GM12878 (cell line): ENCODE data around the gene GAS6. TPM values are rescaled to one million over a fixed set of nuclear protein-coding genes. Genes with fewer than 3 reads are reported as not detected.

ENCODE experiments used
- ATAC-seq: fragments of 200-7000 bp; cut with Tn5 transposase; 3 replicates; pipeline ENCODE4 v1.9.1; 2020; ENCODE audit warnings: mild to moderate bottlenecking, moderate library complexity
- BruUV-seq: library from RNA; stranded (reverse); fragments of 400-500 nt; replicated peaks from 2 replicates; lab custom pipeline; 2021; lab: Mats Ljungman, UMichigan
- CTCF ChIA-PET: fragments of 300-600 bp; sonication (Branson Sonifier 250); formaldehyde crosslinking; extraction: SDS; loops from one replicate; lab custom pipeline; 2021; ENCODE audit warnings: inconsistent platforms; lab: Yijun Ruan, JAX
- POLR2A ChIA-PET: fragments of 350-600 bp; formaldehyde crosslinking; extraction: SDS; loops from one replicate; lab custom pipeline; 2021; ENCODE audit warnings: inconsistent platforms; lab: Charles Lee
- RAD21 ChIA-PET: fragments of 300-600 bp; sonication (Branson Sonifier 250); formaldehyde crosslinking; loops from one replicate; lab custom pipeline; 2023; ENCODE audit warnings: antibody characterized with exemption; ENCODE audit not compliant: unreplicated experiment; lab: Charles Lee
- SMC1A ChIA-PET: fragments of 300-600 bp; sonication (Branson Sonifier 250); formaldehyde crosslinking; loops from one replicate; lab custom pipeline; 2023; ENCODE audit not compliant: unreplicated experiment, uncharacterized antibody; lab: Charles Lee
- DNase-seq: peaks from one replicate; pipeline ENCODE4 v3.0.0-alpha.2; 2011; ENCODE audit warnings: low read depth, low spot score
- FAIRE-seq: peaks from 3 replicates; lab custom pipeline; 2011; peaks lifted over from hg19 to GRCh38; lab: Jason Lieb, UNC
- H2AFZ ChIP-seq: 2 replicates; pipeline ENCODE4 v1.6.0; 2011; ENCODE audit warnings: low read depth, low read length, control low read depth; ENCODE audit not compliant: control insufficient read depth
- H3K27ac ChIP-seq: 2 replicates; pipeline ENCODE4 v1.5.1; 2011; ENCODE audit warnings: control low read depth; ENCODE audit not compliant: control insufficient read depth, insufficient read depth
- H3K27me3 ChIP-seq, 2 experiments: replicated peaks in 1 of 2; 2 replicates each; pipeline versions ENCODE4 v1.6.0 to v1.6.1; 2011; ENCODE audit warnings: low read length in 1 of 2; ENCODE audit not compliant: control insufficient read depth in 2 of 2, insufficient read depth in 2 of 2
- H3K36me3 ChIP-seq, 2 experiments: 2 replicates each; pipeline ENCODE4 v1.5.1; 2011; ENCODE audit warnings: low read length in 1 of 2; ENCODE audit not compliant: control insufficient read depth in 2 of 2, insufficient read depth in 2 of 2
- H3K4me1 ChIP-seq: 2 replicates; pipeline ENCODE4 v1.6.1; 2011; ENCODE audit warnings: mild to moderate bottlenecking, low read length, moderate library complexity, mixed read lengths; ENCODE audit not compliant: control insufficient read depth, insufficient read depth
- H3K4me2 ChIP-seq: 2 replicates; pipeline ENCODE4 v1.6.0; 2011; ENCODE audit warnings: control low read depth; ENCODE audit not compliant: control insufficient read depth, insufficient read depth
- H3K4me3 ChIP-seq: fragments of 200-600 bp; sonication (generic); 2 replicates; pipeline ENCODE4 v1.5.1; 2016
- H3K79me2 ChIP-seq: 2 replicates; pipeline ENCODE4 v1.6.0; 2011; ENCODE audit warnings: low read length; ENCODE audit not compliant: control insufficient read depth, insufficient read depth
- H3K9ac ChIP-seq: 2 replicates; pipeline ENCODE4 v1.8.0; 2011; ENCODE audit warnings: low read length, control low read depth, mixed read lengths; ENCODE audit not compliant: control insufficient read depth, insufficient read depth
- H3K9me3 ChIP-seq: replicated peaks from 3 replicates; pipeline ENCODE4 v1.5.1; 2011; ENCODE audit warnings: mild to moderate bottlenecking, low read length; ENCODE audit not compliant: control insufficient read depth, insufficient read depth
- H4K20me1 ChIP-seq: 2 replicates; pipeline ENCODE4 v1.6.0; 2011; ENCODE audit not compliant: control insufficient read depth, insufficient read depth
- BRCA1 ChIP-seq: IDR thresholded peaks from 2 replicates; pipeline ENCODE4 v1.6.1; 2011; ENCODE audit warnings: low read depth, low read length, improper control_type of control experiment
- WRNIP1 ChIP-seq: IDR thresholded peaks from 2 replicates; pipeline ENCODE4 v1.6.1; 2011; ENCODE audit warnings: low read depth, low read length, improper control_type of control experiment, borderline replicate concordance
- WGBS: methylation state at CpG from one replicate; pipeline ENCODE4 v1.1.6; 2016; ENCODE audit warnings: low lambda C conversion rate; ENCODE audit not compliant: insufficient replicate concordance, insufficient coverage; ENCODE audit errors: missing lambda C conversion rate; 5-methylcytosine and 5-hydroxymethylcytosine counted together
- in situ Hi-C: fragments of 300-500 bp; cut with MboI; formaldehyde crosslinking; loops from 9 replicates; pipeline ENCODE4 v1.14.3; 2018; ENCODE audit warnings: mixed read lengths
- intact Hi-C: fragments of 100-400 bp; cut with micrococcal nuclease; formaldehyde crosslinking; loops from one replicate; pipeline ENCODE4 v1.14.2; 2022; ENCODE audit not compliant: unreplicated experiment
- polyA plus RNA-seq, 11 experiments: library from polyadenylated mRNA; depleted of rRNA in 4 of 11; unstranded in 6 of 11; stranded (reverse) in 5 of 11; fragments of >200 nt; fragmentation: Nextera tagmentation in 4 of 11; fragmentation: Illumina TruSeq in 1 of 11; extraction: Ambion mirVana in 4 of 11; extraction: Trizol in 1 of 11; gene quantifications; 1 replicate in 1 of 11; 2 replicates in 10 of 11; pipeline versions ENCODE4 v1.2.1 to v1.2.3, GENCODE V29; 2011 to 2016; ENCODE audit warnings: inconsistent platforms in 2 of 11, missing spikeins in 2 of 11, low read depth in 1 of 11
- total RNA-seq, 4 experiments: library from RNA; depleted of rRNA in 3 of 4; stranded (reverse); fragments of >200 nt in 3 of 4; fragmentation: Illumina TruSeq in 1 of 4; extraction: Trizol in 1 of 4; gene quantifications; 2 replicates each; pipeline versions ENCODE4 v1.2.1 to v1.2.3, GENCODE V29; 2013 to 2021

GAS6 gene
- total and polyA plus RNA-seq, 10 of the 15 experiments (the other 5 are each of a cell fraction or from before 2014, with no cell fraction given), result 0.03 to 0.59 (median 0.10) TPM; not detected in 2

- no peak for TF ChIP-seq WRNIP1
Measured at GRCh38 chr13:113805431-113806103, 58.3 kb downstream of the GAS6 start (continued).

GRCh38 chr13:113804703-113805430 is 59.0 kb downstream of the GAS6 start:
- RAD21 ChIA-PET, result no interaction called here
- CTCF ChIA-PET, result interaction anchor here (0.7 kb wide), 1 partner anchor 392 kb away, joined by 3 read pairs; no protein-coding TSS in a partner anchor
- H3K36me3 ChIP-seq, result no peaks in the 10 kb centered on the region
- WGBS, result 67% methylated on average over 35 of the region's 39 CpGs
- no peaks in the 10 kb centered on the region for H3K27me3 ChIP-seq
- intact Hi-C loops (no loop called here), in situ Hi-C loops (no loop called here)
- peaks cover 7% of the 10 kb centered on the region; the same call in 2 of the 3 replicates for H3K9me3 ChIP-seq
- no peak overlapping the region for H3K27ac ChIP-seq
- no TSS peak for BruUV-seq
- no peaks in the 10 kb centered on the region for H3K4me1 ChIP-seq
- no peak overlapping the region for H3K4me2 ChIP-seq
- no peak for ATAC-seq
- H4K20me1 ChIP-seq, result no peaks in the 10 kb centered on the region
- no peak for TF ChIP-seq BRCA1
- SMC1A ChIA-PET, result no interaction called here
- H3K4me3 ChIP-seq, result no peak overlapping the region
- no peak overlapping the region for H2AFZ ChIP-seq
- no peaks in the 10 kb centered on the region for H3K79me2 ChIP-seq
- no peak for FAIRE-seq
- DNase-seq, result no peak
- POLR2A ChIA-PET, result no interaction called here
- no peak overlapping the region for H3K9ac ChIP-seq
